ENCODE results near the gene KRTAP12-3.

DNA sequence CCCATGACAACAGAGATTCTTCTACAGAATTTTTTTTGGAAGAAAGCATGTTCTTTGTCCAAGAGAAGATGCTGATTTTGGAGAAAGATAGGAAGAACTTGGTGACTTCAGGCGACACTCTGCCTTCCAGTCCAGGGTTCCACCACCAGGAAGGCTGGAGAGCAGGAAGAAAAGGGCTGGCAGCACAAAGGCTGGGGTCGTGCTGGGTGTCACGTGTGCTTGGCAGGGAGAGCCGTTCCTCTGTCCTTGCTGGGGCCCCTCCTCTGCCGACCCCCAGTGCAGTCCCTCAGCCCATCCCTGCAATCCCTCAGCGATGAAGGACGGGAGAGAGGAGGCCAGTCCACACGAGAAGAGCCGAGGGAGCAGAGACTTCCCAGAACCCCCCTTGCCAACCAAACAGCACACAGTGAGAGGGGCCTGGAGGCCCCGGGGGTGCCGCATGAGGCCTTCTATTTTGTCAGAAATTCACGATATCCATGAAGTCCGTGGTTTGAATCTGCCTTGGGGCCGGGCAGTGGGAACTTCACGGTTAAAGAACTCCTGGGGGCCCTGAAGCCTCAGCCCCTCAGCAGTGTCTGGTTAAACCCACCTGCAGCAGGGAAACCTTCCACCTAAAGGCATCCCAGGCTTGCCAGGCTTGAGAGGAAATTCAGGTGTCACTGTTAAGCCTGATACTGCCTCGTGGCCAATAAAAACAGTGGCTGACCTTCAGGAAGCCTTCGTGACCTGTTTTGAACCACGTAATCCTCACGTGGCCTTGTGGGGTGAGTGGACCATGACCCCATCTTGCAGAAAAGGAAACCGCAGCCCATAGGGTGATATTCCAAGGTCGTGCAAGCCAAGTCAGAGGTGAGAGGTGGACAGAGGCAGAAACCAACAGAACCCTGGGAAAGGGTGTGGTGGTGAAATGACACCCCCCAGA, 42.6 kb downstream of the KRTAP12-3 start:
- TF ChIP-seq SP1 (IDR thresholded peaks at IDR 0.05) (no peak), FOXM1 (IDR thresholded peaks at IDR 0.05; ENCODE audit: borderline replicate concordance) (no peak)

Measured in HEK293T (cell line).